ENCODE results near the gene SLC38A9. TPM values are rescaled to one million over a fixed set of nuclear protein-coding genes. Genes with fewer than 3 reads are reported as not detected.

The SLC38A9 gene
- total RNA-seq, 4 donors from 2014 or later = 13.2 to 26.2 (median 20.1) TPM

- DNase-seq (ENCODE audit: low spot score) (no peak), ATAC-seq (ENCODE audit: low FRiP score) (no peak)
- TF ChIP-seq CTCF (IDR thresholded peaks at IDR 0.05) = no peak
These were observed 112.7 kb downstream of the SLC38A9 start for GRCh38 chr5:55599148-55600050.

- DNase-seq (ENCODE audit: low spot score) (no peak), ATAC-seq (ENCODE audit: low FRiP score) (peak; percentile 21)
- no peak for TF ChIP-seq CTCF (IDR thresholded peaks at IDR 0.05)
These were observed 114.8 kb downstream of the SLC38A9 start for GRCh38 chr5:55597014-55597981.

- DNase-seq (ENCODE audit: low spot score) (no peak), ATAC-seq (ENCODE audit: low FRiP score) (no peak)
- no peak for TF ChIP-seq CTCF (IDR thresholded peaks at IDR 0.05)
These were observed 117.5 kb downstream of the SLC38A9 start for GRCh38 chr5:55594671-55595070.

GRCh38 chr5:55593115-55593472, 119.0 kb downstream of the SLC38A9 start:
- TF ChIP-seq CTCF (IDR thresholded peaks at IDR 0.05) = no peak
- DNase-seq (ENCODE audit: low spot score) (no peak), ATAC-seq (ENCODE audit: low FRiP score) (no peak)

GRCh38 chr5:55592388-55593114, 119.6 kb downstream of the SLC38A9 start:
- TF ChIP-seq CTCF (IDR thresholded peaks at IDR 0.05) = no peak
- ATAC-seq (ENCODE audit: low FRiP score) = no peak
- DNase-seq (ENCODE audit: low spot score) = no peak

- TF ChIP-seq CTCF (IDR thresholded peaks at IDR 0.05) = no peak
- no peak for ATAC-seq (ENCODE audit: low FRiP score)
- no peak for DNase-seq (ENCODE audit: low spot score)
These were observed 120.4 kb downstream of the SLC38A9 start for GRCh38 chr5:55591686-55592085.
